ENCODE results near the gene ANKRD11.
A peak's percentile ranks its signal among the peaks of the same experiment; 100 is the strongest.

GRCh38 chr16:89489040-89489897 is 1.1 kb downstream of the ANKRD11 start:
- no peak; the same call in 1 of the 2 replicates for TF ChIP-seq CTCF (IDR thresholded peaks at IDR 0.05)
- peak; percentile 52; the same call in 1 of the 2 replicates for TF ChIP-seq POLR2AphosphoS5 (IDR thresholded peaks at IDR 0.05; ENCODE audit: low read depth, low read length)
- TF ChIP-seq REST (IDR thresholded peaks at IDR 0.05; ENCODE audit: insufficient read depth in 1 of 2, low read depth in 2 of 2, low read length in 1 of 2): no peak

Measured in Panc1 (cell line).